Measurements from ENCODE around the gene RPRML. TPM values are rescaled to one million over a fixed set of nuclear protein-coding genes. Genes with fewer than 3 reads are reported as not detected.

RPRML gene
- total RNA-seq, 1 experiment from 2014 or later, result 1.3 TPM

DNA sequence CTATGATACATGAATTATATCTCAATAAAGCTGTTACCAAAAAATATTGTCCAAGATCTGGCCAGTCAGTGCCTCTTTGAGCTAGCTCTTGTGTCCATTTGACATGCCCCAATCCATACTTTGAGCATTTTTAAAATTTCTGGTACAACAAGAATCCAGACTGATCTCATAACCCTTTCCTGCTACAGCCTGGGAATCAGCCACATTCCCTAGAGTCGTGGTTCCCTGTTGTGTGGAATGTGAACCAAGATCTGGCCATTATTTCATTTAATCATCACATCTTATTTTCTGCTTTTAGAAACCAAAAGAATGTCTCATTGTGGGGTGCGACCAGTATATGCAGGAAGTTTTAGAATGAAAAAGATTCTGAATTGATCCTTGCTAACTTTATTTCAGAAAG is 34.3 kb upstream of the RPRML start:
- no CpG with 5 or more reads among the region's 2 CpGs for WGBS (ENCODE audit: extremely low coverage, insufficient read length, low lambda C conversion rate)
- no peak overlapping the region for H4K91ac ChIP-seq (ENCODE audit: insufficient read length, low read depth, low read length)

More for the DNA sequence above, 34.3 kb upstream of the RPRML start:
- Mint-ChIP-seq H3K9me3 (no peaks in the 10 kb centered on the region), H3K36me3 (ENCODE audit: insufficient read depth in 1 of 3, low read depth in 3 of 3) (no peaks in the 10 kb centered on the region), H3K27ac (peak overlapping the region in 1 of 3 experiments; percentile 81; a peak in 2 of 7 replicates), H3K4me3 (no peak overlapping the region), H3K27me3 (ENCODE audit: low read depth) (peaks cover 5% of the 10 kb centered on the region), H3K4me1 (no peaks in the 10 kb centered on the region)
- Histone ChIP-seq H4K8ac (replicated peaks; ENCODE audit: insufficient read length, low read depth, low read length) (no peak overlapping the region), H2BK20ac (ENCODE audit: low read depth, low read length, poor library complexity, severe bottlenecking) (no peak overlapping the region), H2BK120ac (ENCODE audit: low read depth, low read length, poor library complexity, severe bottlenecking) (no peak overlapping the region), H2BK12ac (ENCODE audit: insufficient read length, low read depth, low read length) (no peak overlapping the region), H4K5ac (ENCODE audit: insufficient read length, low read depth, low read length) (no peak overlapping the region), H3K18ac (ENCODE audit: insufficient read length, low read depth, low read length) (no peak overlapping the region), H3K56ac (ENCODE audit: insufficient read length, low read depth, low read length) (no peak overlapping the region), H4K20me1 (ENCODE audit: control insufficient read depth, insufficient read depth, insufficient read length) (no peaks in the 10 kb centered on the region), H3K27ac (ENCODE audit: insufficient read length, low read depth, low read length) (no peak overlapping the region), H3K9ac (ENCODE audit: extremely low read depth, insufficient read length, low read length) (no peak overlapping the region), H3K23ac (ENCODE audit: insufficient read length, low read depth, low read length) (no peak overlapping the region), H3K27me3 (ENCODE audit: insufficient read depth, low read length) (no peaks in the 10 kb centered on the region), H3K4me2 (ENCODE audit: insufficient read depth, insufficient read length, low read length) (no peak overlapping the region), H3K14ac (ENCODE audit: insufficient read depth, low read length) (no peak overlapping the region), H3K4ac (ENCODE audit: low read depth, low read length) (no peak overlapping the region), H3K79me1 (ENCODE audit: insufficient read depth, low read depth, low read length, poor library complexity, severe bottlenecking) (no peaks in the 10 kb centered on the region), H2BK15ac (ENCODE audit: low read depth, low read length) (no peak overlapping the region), H3T11ph (ENCODE audit: low read length) (no peak overlapping the region), H2AFZ (ENCODE audit: low read length) (no peak overlapping the region), H3K9me3 (ENCODE audit: control insufficient read depth, low read depth, low read length) (no peaks in the 10 kb centered on the region), H2BK5ac (ENCODE audit: insufficient read length, low read length) (no peak overlapping the region), H3K4me1 (ENCODE audit: insufficient read depth, low read length) (no peaks in the 10 kb centered on the region), H3K79me2 (ENCODE audit: insufficient read depth, low read length) (no peaks in the 10 kb centered on the region), H3K23me2 (ENCODE audit: insufficient read length, low read depth, low read length, poor library complexity, severe bottlenecking) (no peaks in the 10 kb centered on the region), H2AK5ac (ENCODE audit: insufficient read length, low read length) (no peak overlapping the region)
- TF ChIP-seq, protein P1, sequence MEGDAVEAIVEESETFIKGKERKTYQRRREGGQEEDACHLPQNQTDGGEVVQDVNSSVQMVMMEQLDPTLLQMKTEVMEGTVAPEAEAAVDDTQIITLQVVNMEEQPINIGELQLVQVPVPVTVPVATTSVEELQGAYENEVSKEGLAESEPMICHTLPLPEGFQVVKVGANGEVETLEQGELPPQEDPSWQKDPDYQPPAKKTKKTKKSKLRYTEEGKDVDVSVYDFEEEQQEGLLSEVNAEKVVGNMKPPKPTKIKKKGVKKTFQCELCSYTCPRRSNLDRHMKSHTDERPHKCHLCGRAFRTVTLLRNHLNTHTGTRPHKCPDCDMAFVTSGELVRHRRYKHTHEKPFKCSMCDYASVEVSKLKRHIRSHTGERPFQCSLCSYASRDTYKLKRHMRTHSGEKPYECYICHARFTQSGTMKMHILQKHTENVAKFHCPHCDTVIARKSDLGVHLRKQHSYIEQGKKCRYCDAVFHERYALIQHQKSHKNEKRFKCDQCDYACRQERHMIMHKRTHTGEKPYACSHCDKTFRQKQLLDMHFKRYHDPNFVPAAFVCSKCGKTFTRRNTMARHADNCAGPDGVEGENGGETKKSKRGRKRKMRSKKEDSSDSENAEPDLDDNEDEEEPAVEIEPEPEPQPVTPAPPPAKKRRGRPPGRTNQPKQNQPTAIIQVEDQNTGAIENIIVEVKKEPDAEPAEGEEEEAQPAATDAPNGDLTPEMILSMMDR (conservative IDR thresholded peaks at IDR 0.05), result no peak
- DNase-seq, result no peak

Data from H9 (cell line).